Karpas-422 (cell line): Measurements from ENCODE around the gene PLK5. TPM values are rescaled to one million over a fixed set of nuclear protein-coding genes. Genes with fewer than 3 reads are reported as not detected.

Experiments used
- DNase-seq: peaks from one replicate; pipeline ENCODE4 v3.0.0-alpha.2; 2015
- H2AFZ ChIP-seq: fragments of 200-600 bp; sonication (generic); 2 replicates; pipeline ENCODE4 v1.6.1; 2014; ENCODE audit warnings: antibody characterized with exemption, low read length, mixed read lengths
- H3K27ac ChIP-seq: fragments of 200-600 bp; sonication (generic); 2 replicates; pipeline ENCODE4 v1.5.1; 2014; ENCODE audit warnings: mild to moderate bottlenecking, low read length, moderate library complexity
- H3K27me3 ChIP-seq: fragments of 200-600 bp; sonication (generic); 2 replicates; pipeline ENCODE4 v1.6.1; 2014; ENCODE audit warnings: low read length, mixed read lengths
- H3K36me3 ChIP-seq: fragments of 200-600 bp; sonication (generic); 2 replicates; pipeline ENCODE4 v1.6.1; 2014; ENCODE audit warnings: low read length, mixed read lengths; ENCODE audit not compliant: insufficient read depth
- H3K4me1 ChIP-seq: fragments of 200-600 bp; sonication (generic); 2 replicates; pipeline ENCODE4 v1.6.1; 2014; ENCODE audit warnings: mild to moderate bottlenecking, low read length, mixed read lengths
- H3K4me2 ChIP-seq: fragments of 200-600 bp; sonication (generic); 2 replicates; pipeline ENCODE4 v1.6.1; 2014; ENCODE audit warnings: low read length, low read depth, mild to moderate bottlenecking; ENCODE audit not compliant: poor library complexity, severe bottlenecking
- H3K4me3 ChIP-seq: fragments of 200-600 bp; sonication (generic); 2 replicates; pipeline ENCODE4 v1.5.1; 2014; ENCODE audit warnings: mild to moderate bottlenecking, antibody characterized with exemption, low read length, mixed read lengths
- H3K79me2 ChIP-seq: fragments of 200-600 bp; sonication (generic); 2 replicates; pipeline ENCODE4 v1.6.1; 2014; ENCODE audit warnings: mild to moderate bottlenecking, low read length, mixed read lengths
- H3K9ac ChIP-seq: fragments of 200-600 bp; sonication (generic); 2 replicates; pipeline ENCODE4 v1.6.0; 2014; ENCODE audit warnings: low read length
- H3K9me2 ChIP-seq: fragments of 200-600 bp; sonication (generic), shearing (Covaris generic); replicated peaks from 2 replicates; pipeline ENCODE4 v1.6.0; 2014; ENCODE audit warnings: mild to moderate bottlenecking, low read length, moderate library complexity; ENCODE audit not compliant: insufficient read depth
- H3K9me3 ChIP-seq: fragments of 300-700, 200-600 bp; sonication (generic); 2 replicates; pipeline ENCODE4 v1.6.1; 2014; ENCODE audit warnings: low read length, mixed read lengths
- H4K20me1 ChIP-seq: fragments of 200-600 bp; sonication (generic); 2 replicates; pipeline ENCODE4 v1.6.1; 2014; ENCODE audit warnings: mild to moderate bottlenecking, antibody characterized with exemption, low read length, low read depth; ENCODE audit not compliant: insufficient read depth
- total RNA-seq: library from RNA; depleted of rRNA; stranded (reverse); fragments of >200 nt; shearing (Covaris generic); gene quantifications from 2 replicates; pipeline ENCODE4 v1.2.3, GENCODE V29; 2014; ENCODE audit warnings: low replicate concordance

The PLK5 gene
- total RNA-seq, 1 experiment from 2014 or later = not detected

DNA sequence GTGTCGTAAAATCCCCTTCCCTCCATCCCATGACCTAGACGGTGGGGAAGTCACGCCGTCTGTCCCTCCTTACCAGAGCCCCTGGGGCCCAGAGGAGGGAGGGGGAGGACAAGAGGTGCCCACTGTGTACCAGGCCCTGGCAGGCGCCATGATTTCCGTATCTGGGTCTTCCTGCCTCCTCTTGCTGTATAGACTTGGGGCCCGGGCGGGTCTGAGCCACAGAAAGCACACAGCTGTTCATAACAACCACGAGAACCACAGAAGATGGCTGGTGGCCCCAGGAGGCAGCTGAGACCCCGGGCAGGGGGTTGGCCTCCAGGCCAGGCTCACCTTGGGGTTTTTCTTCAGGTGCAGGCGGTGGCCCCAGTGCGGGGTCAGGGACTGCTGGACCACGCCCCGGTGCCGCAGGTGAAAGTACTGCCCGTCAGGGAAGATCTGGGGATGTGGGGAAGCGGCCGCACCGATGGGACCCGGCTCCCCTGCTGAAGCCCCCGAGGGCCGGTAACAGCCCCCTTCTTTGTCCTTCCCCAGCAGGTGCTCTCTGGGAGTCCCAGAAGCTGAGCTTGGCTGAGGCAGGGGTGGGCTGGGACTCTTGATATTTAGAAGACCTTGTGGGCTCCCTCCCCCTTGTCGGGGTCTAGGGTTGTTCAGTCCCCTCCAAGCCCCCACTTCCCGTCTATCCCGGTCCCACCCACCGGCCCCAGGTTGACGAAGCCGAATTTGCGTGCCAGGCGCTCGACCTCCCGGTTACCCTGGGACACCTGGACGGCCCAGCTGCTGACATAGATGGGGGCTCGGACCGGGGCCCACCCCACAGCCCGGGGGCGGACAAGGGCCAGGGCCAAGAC lies 34.2 kb upstream of the PLK5 start:
- peak; percentile 41 for DNase-seq
- H3K36me3 ChIP-seq = no peaks in the 10 kb centered on the region
- peak overlapping the region; percentile 94 for H3K4me2 ChIP-seq
- H3K4me1 ChIP-seq = peaks cover 16% of the 10 kb centered on the region
- peak overlapping the region; percentile 83 for H3K9ac ChIP-seq
- H3K27me3 ChIP-seq = no peaks in the 10 kb centered on the region
- no peaks in the 10 kb centered on the region for H4K20me1 ChIP-seq
- no peaks in the 10 kb centered on the region for H3K79me2 ChIP-seq
- 0 out of 2 replicates have a peak overlapping the region, but pooled peaks have one; percentile 6 for H3K27ac ChIP-seq
- no peaks in the 10 kb centered on the region for H3K9me2 ChIP-seq
- no peaks in the 10 kb centered on the region for H3K9me3 ChIP-seq
- H3K4me3 ChIP-seq = peak overlapping the region; percentile 78
- H2AFZ ChIP-seq = peak overlapping the region; percentile 90

- Histone ChIP-seq H3K4me3 (peak within 1 kb of the TSS; percentile 78), H3K4me2 (peak within 1 kb of the TSS; percentile 94), H3K27me3 (no peaks in the 10 kb centered on the region), H3K9me2 (no peaks in the 10 kb centered on the region), H3K9me3 (no peaks in the 10 kb centered on the region), H3K4me1 (peaks cover 16% of the 10 kb centered on the region), H3K9ac (peak within 1 kb of the TSS; percentile 83), H4K20me1 (no peaks in the 10 kb centered on the region), H3K79me2 (no peaks in the 10 kb centered on the region), H3K36me3 (no peaks in the 10 kb centered on the region), H3K27ac (0 out of 2 replicates have a peak within 1 kb of the TSS, but pooled peaks have one; percentile 6), H2AFZ (peak within 1 kb of the TSS; percentile 90)
- peak; percentile 99 for DNase-seq
These were observed 33.4 kb upstream of the PLK5 start, which contains the start of gene PCSK4 for GRCh38 chr19:1490311-1491113. Gene PCSK4 (minus strand): TSS chr19:1490350. CDS start chr19:1490346, 4 bp downstream.

DNA sequence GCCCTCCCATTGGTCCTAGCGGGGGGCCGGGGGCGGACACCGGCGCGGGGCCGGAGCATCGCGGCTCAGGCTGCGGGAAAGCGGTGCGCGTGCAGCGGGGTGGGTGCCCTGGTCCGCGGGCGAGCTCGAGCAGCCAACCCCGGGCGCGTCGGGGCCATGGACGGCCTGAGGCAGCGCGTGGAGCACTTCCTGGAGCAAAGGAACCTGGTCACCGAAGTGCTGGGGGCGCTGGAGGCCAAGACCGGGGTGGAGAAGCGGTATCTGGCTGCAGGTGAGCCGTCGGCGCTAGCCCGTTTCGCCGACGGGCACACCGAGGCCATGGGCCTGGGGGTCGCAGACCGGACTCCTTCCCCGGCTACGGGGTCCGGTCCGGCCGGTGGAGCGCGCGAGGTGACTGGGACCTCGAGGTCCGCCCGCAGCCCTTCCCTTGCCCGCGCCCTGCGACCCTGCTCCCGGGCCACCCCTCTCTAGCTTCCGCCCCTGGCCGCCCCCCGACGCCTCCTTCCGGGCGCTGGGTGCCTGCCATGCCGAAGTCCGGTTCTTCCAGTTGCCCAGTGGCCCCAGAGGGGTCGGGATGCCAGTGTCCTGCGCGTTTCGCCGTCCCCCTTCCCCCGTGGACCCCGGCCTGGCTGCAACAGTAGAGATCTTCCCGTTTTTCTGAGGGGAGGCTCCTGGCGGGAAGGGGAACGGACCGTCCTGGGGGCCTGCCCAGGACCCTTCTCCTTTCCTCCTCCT lies 32.6 kb upstream of the PLK5 start, which contains the start of gene REEP6:
Gene REEP6 (plus strand): TSS at position 68 of the 735 bp plus-strand sequence. CDS start 89 bp downstream, at position 157.
- Histone ChIP-seq H4K20me1 (no peaks in the 10 kb centered on the region), H2AFZ (peak within 1 kb of the TSS; percentile 90), H3K4me2 (peak within 1 kb of the TSS; percentile 94), H3K4me3 (peak within 1 kb of the TSS; percentile 78), H3K4me1 (peaks cover 16% of the 10 kb centered on the region), H3K36me3 (no peaks in the 10 kb centered on the region), H3K27ac (0 out of 2 replicates have a peak within 1 kb of the TSS, but pooled peaks have one; percentile 6), H3K79me2 (no peaks in the 10 kb centered on the region), H3K9me3 (no peaks in the 10 kb centered on the region), H3K9ac (peak within 1 kb of the TSS; percentile 83), H3K9me2 (no peaks in the 10 kb centered on the region), H3K27me3 (no peaks in the 10 kb centered on the region)
- peak; percentile 42 for DNase-seq

GRCh38 chr19:1491849-1492170 lies 32.1 kb upstream of the PLK5 start:
- no peak overlapping the region for H3K4me2 ChIP-seq
- H3K27ac ChIP-seq = no peak overlapping the region
- no peaks in the 10 kb centered on the region for H3K27me3 ChIP-seq
- no peak overlapping the region for H2AFZ ChIP-seq
- no peaks in the 10 kb centered on the region for H3K9me3 ChIP-seq
- no peaks in the 10 kb centered on the region for H3K9me2 ChIP-seq
- no peak overlapping the region for H3K4me3 ChIP-seq
- peaks cover 16% of the 10 kb centered on the region for H3K4me1 ChIP-seq
- no peak overlapping the region for H3K9ac ChIP-seq
- DNase-seq = no peak
- H3K36me3 ChIP-seq = no peaks in the 10 kb centered on the region
- H3K79me2 ChIP-seq = no peaks in the 10 kb centered on the region
- H4K20me1 ChIP-seq = no peaks in the 10 kb centered on the region

DNA sequence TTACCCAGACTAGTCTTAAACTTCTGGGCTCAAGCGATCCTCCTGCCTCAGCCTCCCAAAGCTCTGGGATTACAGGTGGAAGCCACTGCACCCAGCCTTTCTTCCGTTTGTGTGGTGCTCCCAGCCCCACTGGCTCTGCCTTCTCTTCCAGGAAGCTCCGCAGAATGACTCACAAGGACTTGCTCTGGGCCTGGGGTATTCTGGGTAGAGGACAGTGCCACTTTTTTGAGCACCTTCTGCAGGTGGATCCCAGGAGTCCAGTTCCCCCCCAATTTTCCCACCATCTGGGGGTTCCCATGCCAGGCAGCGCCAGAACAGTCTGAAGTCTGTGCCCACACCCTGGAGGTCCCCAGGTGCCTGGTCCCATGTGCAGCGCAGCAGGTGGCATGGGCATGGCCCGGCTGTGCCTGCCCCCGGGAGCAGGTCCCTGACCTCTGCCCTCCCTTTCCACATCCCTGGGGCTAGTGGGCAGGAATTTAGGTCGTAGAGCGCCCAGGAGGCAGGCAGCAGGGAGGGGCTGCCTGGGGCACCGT lies 31.3 kb upstream of the PLK5 start:
- no peak overlapping the region for H3K9ac ChIP-seq
- no peak overlapping the region for H3K27ac ChIP-seq
- H3K9me3 ChIP-seq = no peaks in the 10 kb centered on the region
- no peaks in the 10 kb centered on the region for H3K79me2 ChIP-seq
- no peaks in the 10 kb centered on the region for H3K27me3 ChIP-seq
- no peak overlapping the region for H3K4me2 ChIP-seq
- H3K36me3 ChIP-seq = no peaks in the 10 kb centered on the region
- no peak overlapping the region for H2AFZ ChIP-seq
- no peaks in the 10 kb centered on the region for H4K20me1 ChIP-seq
- no peaks in the 10 kb centered on the region for H3K9me2 ChIP-seq
- no peak for DNase-seq
- peaks cover 16% of the 10 kb centered on the region for H3K4me1 ChIP-seq
- no peak overlapping the region for H3K4me3 ChIP-seq

- no peak overlapping the region for H3K9ac ChIP-seq
- DNase-seq = no peak
- H2AFZ ChIP-seq = no peak overlapping the region
- H3K36me3 ChIP-seq = no peaks in the 10 kb centered on the region
- H3K9me2 ChIP-seq = no peaks in the 10 kb centered on the region
- H3K4me3 ChIP-seq = no peak overlapping the region
- H4K20me1 ChIP-seq = no peaks in the 10 kb centered on the region
- no peak overlapping the region for H3K4me2 ChIP-seq
- no peaks in the 10 kb centered on the region for H3K79me2 ChIP-seq
- no peak overlapping the region for H3K27ac ChIP-seq
- peaks cover 20% of the 10 kb centered on the region for H3K4me1 ChIP-seq
- H3K9me3 ChIP-seq = no peaks in the 10 kb centered on the region
- H3K27me3 ChIP-seq = no peaks in the 10 kb centered on the region
These were observed 29.6 kb upstream of the PLK5 start for GRCh38 chr19:1494115-1494815.

GRCh38 chr19:1495051-1495798 lies 28.7 kb upstream of the PLK5 start:
- no peaks in the 10 kb centered on the region for H3K79me2 ChIP-seq
- H3K9me2 ChIP-seq = no peaks in the 10 kb centered on the region
- peaks cover 10% of the 10 kb centered on the region for H3K4me1 ChIP-seq
- H3K9ac ChIP-seq = no peak overlapping the region
- DNase-seq = no peak
- no peaks in the 10 kb centered on the region for H3K9me3 ChIP-seq
- H2AFZ ChIP-seq = no peak overlapping the region
- no peaks in the 10 kb centered on the region for H4K20me1 ChIP-seq
- H3K36me3 ChIP-seq = no peaks in the 10 kb centered on the region
- no peak overlapping the region for H3K27ac ChIP-seq
- H3K4me3 ChIP-seq = no peak overlapping the region
- no peak overlapping the region for H3K4me2 ChIP-seq
- no peaks in the 10 kb centered on the region for H3K27me3 ChIP-seq
